Activated CD4-positive, alpha-beta T cell treated with anti-CD3 and anti-CD28 coated beads, Interleukin-2, Interleukin-6, amounts not matched to agents 100 ng/mL and 50 ng/mL, durations not matched to agents 16 hours and 8 hours (primary cell): ENCODE results near the gene RHCG.

Experiments
- DNase-seq: peaks from one replicate; pipeline ENCODE4 v3.0.0-alpha.2; 2020

RHCG gene

GRCh38 chr15:89442671-89443307, 53.6 kb downstream of the RHCG start:
- DNase-seq: peak; percentile 75

DNA sequence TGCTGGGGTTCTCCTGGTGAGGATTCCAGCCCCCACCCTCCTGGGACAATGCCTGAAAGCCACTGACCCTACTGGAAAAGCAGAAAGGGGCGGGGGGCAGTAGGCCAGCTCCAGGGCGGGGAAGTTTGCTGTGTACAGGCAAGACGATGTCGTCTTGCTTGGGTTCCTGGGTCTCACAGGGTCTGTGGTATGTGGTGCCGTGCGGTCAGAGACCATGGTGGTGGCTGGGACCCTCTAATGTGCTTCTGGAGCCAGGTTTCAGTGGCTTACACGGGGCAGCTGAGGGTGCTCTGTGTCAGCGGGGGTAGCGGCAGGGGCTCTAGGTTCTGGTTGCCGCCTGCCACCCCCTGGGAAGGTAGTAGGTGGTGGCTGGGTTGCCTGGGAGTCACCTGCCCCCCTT, 54.2 kb downstream of the RHCG start:
- no peak for DNase-seq

DNA sequence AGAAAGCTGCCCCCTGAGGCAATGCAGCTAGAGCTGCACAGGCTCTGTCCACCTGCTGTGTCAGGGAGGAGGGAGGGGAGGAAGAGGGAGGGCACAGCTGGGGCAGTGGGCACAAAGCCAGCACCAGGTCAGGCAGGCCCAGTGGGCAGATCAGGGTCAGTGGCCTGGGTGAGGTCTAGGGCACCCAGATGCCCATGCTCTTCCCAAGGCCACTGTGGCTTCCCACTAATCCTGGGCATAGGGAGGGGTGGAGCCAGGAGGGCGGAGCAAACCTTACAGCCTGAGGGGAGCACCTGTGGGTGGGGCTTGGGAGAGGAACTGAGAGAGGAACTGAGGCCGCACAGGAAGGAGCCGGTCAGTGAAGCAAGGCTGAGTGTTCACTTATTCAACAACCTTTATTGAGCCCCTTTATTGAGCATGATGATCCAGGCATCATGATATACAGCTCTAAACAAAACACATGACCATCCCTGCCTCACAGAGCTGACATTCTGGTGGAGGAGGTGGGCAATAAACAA, 55.0 kb downstream of the RHCG start:
- no peak for DNase-seq

GRCh38 chr15:89439764-89440163, 56.6 kb downstream of the RHCG start:
- DNase-seq: no peak

GRCh38 chr15:89436560-89437311, 59.6 kb downstream of the RHCG start:
- no peak for DNase-seq

DNA sequence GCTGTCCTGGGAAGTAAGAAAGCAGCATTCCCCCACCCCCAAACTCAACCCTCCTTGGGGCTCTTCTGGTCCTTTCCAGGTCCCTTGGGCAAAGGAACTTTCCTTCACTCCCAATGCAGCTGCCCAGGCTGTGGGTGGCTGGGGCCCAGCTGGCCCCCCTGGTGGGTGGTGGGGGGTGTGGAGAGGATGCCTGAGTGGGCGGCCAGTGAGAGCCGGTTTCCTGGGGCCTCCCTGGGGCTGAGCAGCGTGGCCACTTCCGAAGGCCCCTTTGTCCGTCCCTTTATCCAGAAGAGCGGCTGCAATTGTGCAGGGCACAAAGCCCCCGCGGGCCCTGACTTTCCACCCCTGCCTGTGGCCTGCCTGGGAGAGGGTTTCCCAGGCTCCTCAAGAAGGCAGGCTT, 61.0 kb downstream of the RHCG start:
- no peak for DNase-seq

- DNase-seq: no peak
Observed at GRCh38 chr15:89433686-89434085, 62.7 kb downstream of the RHCG start.

- peak; percentile 92 for DNase-seq
Observed at GRCh38 chr15:89430530-89431341, 65.6 kb downstream of the RHCG start.

GRCh38 chr15:89429986-89430385, 66.4 kb downstream of the RHCG start:
- DNase-seq: no peak

GRCh38 chr15:89429023-89429422, 67.4 kb downstream of the RHCG start:
- DNase-seq: no peak

- no peak for DNase-seq
Observed at GRCh38 chr15:89428246-89428645, 68.1 kb downstream of the RHCG start.

DNA sequence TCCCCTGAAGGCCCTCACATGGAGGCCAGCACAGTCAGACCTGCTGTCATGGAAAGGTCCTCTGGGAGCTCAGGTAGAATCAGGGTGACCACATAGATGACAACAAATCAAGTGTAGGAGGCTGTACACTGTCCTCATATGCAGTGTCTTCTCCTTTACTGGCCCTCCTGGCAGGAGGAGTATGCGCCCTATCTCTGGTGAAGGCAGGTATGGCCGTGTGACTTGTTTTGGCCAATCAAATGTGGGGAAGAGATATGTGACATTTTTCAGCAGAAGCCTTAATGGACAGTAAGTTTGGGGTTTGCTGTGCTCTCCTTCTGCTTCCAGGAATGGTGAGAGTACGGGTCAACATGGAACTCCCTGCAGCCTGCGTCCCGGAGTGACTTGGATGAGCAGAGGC, 69.9 kb downstream of the RHCG start:
- no peak for DNase-seq

DNA sequence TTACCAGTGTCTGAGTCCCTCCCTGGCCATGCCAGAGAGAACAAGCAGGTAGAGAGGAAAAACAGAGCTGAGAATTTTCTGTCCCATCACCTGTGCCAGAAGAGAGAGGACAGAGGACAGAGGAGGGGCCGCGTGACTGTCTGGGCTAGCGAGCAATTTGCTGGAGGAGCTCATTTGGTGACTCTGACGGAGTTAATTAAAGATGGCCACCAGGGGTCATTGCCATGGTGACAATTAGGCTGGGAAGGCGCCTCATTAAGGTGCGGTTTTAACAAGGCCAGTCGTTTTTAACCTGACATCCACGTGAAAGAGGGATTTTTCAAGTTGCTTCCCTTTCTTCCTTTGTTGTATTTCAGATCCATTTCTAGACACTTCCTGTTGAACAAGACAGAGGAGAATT, 72.4 kb downstream of the RHCG start:
- DNase-seq: no peak
